Sigmoid colon (tissue), 4 donors: Measurements from ENCODE around the gene SBF2.

Experiments used
- EP300 ChIP-seq, 4 donors: sonication (generic); formaldehyde crosslinking; IDR thresholded peaks; one replicate each; pipeline ENCODE4 v1.6.1; 2017; ENCODE audit warnings: antibody characterized with exemption in 4 of 4
- POLR2AphosphoS5 ChIP-seq, 4 donors: sonication (generic); formaldehyde crosslinking; IDR thresholded peaks; one replicate each; pipeline ENCODE4 v1.6.1; 2017; ENCODE audit warnings: antibody characterized with exemption in 4 of 4

DNA sequence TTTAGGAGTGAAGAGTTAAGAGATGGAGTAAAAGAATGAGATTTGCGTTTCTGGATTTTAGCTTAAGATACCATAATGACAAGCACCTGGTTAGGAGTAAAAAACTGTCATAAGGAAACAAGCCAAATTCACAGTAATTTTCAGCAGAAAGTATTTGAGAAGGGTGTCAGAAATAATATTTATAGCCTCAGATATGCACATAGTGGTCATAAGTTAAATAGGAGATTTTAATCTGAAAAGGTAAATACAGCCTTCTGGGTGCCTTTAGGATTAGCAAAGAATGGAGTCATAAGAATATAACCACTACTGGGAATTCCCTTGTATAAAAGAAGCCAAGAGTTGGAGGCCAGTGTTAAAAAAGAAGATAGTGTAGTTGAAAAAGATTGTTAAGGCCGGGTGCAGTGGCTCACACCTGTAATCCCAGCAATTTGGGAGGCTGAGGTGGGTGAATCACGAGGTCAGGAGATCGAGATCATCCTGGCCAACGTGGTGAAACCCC lies 470.1 kb downstream of the SBF2 start:
- no peak for TF ChIP-seq EP300 (IDR thresholded peaks at IDR 0.05)
- TF ChIP-seq POLR2AphosphoS5 (IDR thresholded peaks at IDR 0.05) = no peak
